ENCODE data around the gene TPRG1L.

- TF ChIP-seq CTCF (conservative IDR thresholded peaks at IDR 0.05; ENCODE audit: low read depth, low read length), result no peak
- no peak for TF ChIP-seq EZH2 (IDR thresholded peaks at IDR 0.05; ENCODE audit: borderline replicate concordance, low read depth, low read length, poor library complexity, severe bottlenecking)
Measured at GRCh38 chr1:3578433-3578805, 46.4 kb upstream of the TPRG1L start.
